GM23338 (cell line): ENCODE results near the gene EPHB1.

Experiments used
- CREB1 ChIP-seq: fragments of 250-450 bp; sonication (Bioruptor Pico); IDR thresholded peaks from 2 replicates; pipeline ENCODE4 v1.5.0; 2020; ENCODE audit warnings: low read depth, mild to moderate bottlenecking, moderate library complexity
- EZH2 ChIP-seq: fragments of 200-600 bp; sonication (generic); IDR thresholded peaks from one replicate; pipeline ENCODE4 v1.8.0; 2017; ENCODE audit warnings: antibody characterized with exemption, mild to moderate bottlenecking, low read depth; ENCODE audit not compliant: unreplicated experiment
- EZH2phosphoT487 ChIP-seq: fragments of 200-600 bp; sonication (generic); IDR thresholded peaks from one replicate; pipeline ENCODE4 v1.8.1; 2018; ENCODE audit warnings: antibody characterized with exemption; ENCODE audit not compliant: unreplicated experiment
- JUNB ChIP-seq: IDR thresholded peaks from one replicate; pipeline ENCODE4 v1.6.1; 2016; ENCODE audit warnings: antibody characterized with exemption; ENCODE audit not compliant: unreplicated experiment
- NANOG ChIP-seq: IDR thresholded peaks from 2 replicates; pipeline ENCODE4 v1.6.1; 2016; ENCODE audit warnings: antibody characterized with exemption, borderline replicate concordance
- POLR2AphosphoS5 ChIP-seq: IDR thresholded peaks from 2 replicates; pipeline ENCODE4 v1.6.1; 2016; ENCODE audit warnings: antibody characterized with exemption, low read depth
- REST ChIP-seq: IDR thresholded peaks from one replicate; pipeline ENCODE4 v1.6.1; 2018; ENCODE audit warnings: antibody characterized with exemption; ENCODE audit not compliant: unreplicated experiment
- TF ChIP-seq, protein P1 (sequence below), 2 experiments: fragments of 200-600 bp in 1 of 2; sonication (generic) in 1 of 2; conservative IDR thresholded peaks; 2 replicates each; pipeline versions ENCODE4 v1.5.1 to v1.6.1; 2016 to 2017; ENCODE audit warnings: antibody characterized with exemption in 2 of 2, low read depth in 2 of 2, mild to moderate bottlenecking in 2 of 2, moderate library complexity in 1 of 2
- TF ChIP-seq, protein P2 (sequence below): IDR thresholded peaks from 2 replicates; pipeline ENCODE4 v1.6.1; 2016; ENCODE audit warnings: antibody characterized with exemption

DNA sequence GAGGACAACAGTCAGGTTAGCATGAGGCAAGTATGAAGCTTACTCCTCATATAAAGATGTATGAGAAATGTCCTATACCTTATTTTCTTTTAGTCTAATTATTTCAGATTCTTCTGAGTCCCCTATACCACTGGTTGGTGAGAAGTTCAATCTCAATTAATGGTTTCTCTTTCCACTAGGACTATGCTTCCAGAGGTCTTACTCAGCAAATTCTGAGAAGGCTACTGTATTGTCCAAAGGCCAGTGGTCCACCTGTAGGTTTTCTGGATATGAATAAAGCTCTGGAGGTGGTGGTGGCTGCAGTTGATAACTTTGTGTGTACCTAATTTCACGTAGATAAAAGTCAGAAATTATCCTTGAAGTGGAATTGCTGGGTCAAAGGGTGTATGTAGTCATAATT lies 149.4 kb downstream of the EPHB1 start:
- TF ChIP-seq EZH2phosphoT487 (no peak), EZH2 (no peak), POLR2AphosphoS5 (no peak), REST (no peak), NANOG (no peak), JUNB (no peak), CREB1 (no peak)
- TF ChIP-seq, protein P1, sequence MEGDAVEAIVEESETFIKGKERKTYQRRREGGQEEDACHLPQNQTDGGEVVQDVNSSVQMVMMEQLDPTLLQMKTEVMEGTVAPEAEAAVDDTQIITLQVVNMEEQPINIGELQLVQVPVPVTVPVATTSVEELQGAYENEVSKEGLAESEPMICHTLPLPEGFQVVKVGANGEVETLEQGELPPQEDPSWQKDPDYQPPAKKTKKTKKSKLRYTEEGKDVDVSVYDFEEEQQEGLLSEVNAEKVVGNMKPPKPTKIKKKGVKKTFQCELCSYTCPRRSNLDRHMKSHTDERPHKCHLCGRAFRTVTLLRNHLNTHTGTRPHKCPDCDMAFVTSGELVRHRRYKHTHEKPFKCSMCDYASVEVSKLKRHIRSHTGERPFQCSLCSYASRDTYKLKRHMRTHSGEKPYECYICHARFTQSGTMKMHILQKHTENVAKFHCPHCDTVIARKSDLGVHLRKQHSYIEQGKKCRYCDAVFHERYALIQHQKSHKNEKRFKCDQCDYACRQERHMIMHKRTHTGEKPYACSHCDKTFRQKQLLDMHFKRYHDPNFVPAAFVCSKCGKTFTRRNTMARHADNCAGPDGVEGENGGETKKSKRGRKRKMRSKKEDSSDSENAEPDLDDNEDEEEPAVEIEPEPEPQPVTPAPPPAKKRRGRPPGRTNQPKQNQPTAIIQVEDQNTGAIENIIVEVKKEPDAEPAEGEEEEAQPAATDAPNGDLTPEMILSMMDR (conservative IDR thresholded peaks at IDR 0.05; ENCODE audit: low read depth in 2 of 2) = no peak
- TF ChIP-seq, protein P2, sequence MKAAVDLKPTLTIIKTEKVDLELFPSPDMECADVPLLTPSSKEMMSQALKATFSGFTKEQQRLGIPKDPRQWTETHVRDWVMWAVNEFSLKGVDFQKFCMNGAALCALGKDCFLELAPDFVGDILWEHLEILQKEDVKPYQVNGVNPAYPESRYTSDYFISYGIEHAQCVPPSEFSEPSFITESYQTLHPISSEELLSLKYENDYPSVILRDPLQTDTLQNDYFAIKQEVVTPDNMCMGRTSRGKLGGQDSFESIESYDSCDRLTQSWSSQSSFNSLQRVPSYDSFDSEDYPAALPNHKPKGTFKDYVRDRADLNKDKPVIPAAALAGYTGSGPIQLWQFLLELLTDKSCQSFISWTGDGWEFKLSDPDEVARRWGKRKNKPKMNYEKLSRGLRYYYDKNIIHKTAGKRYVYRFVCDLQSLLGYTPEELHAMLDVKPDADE = no peak
